8988T (cell line): Measurements from ENCODE around the gene CELSR1.
"Not testable (repeated sequence)": the region's sequence is repeated elsewhere in the genome, so short reads cannot be mapped to it uniquely, and the experiment has no call there.

Experiments
- DNase-seq: peaks from one replicate; pipeline ENCODE4 v3.0.0; 2011

Gene CELSR1

DNA sequence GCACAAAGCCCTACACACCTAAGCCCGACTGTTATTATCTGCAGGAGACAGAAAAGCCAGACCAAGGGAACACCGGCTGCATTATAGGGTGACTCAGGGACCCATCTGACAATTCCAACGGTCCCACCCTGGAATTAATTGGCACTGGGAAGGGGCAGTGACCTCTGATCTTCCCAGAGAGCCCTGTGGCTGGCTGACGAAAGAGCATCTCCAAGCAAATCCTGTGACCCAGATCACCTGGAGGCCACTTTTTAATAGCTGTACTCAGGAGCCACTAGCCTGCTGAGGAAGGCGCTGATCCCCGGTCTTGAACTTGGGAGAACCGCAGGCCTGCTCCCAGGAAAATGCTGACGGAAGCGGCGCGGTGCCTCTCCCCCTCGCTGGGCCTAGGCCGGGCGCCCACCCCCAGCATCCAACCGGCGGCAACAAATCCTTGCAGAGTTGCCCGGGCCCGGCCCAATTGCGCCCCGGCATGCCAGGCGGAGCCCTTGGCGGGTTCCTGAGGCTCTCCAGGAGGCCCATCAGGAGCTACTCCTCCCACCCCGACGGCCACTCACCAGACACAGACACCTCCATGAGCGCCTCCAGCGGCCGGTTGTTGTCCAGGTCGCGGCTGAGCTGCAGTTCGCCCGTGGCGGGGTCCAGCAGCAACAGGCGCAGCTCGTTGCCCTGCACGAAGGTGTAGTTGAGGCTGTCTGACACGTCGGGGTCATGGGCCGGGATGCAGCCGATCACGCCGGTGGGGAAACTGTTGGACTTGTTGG lies 4.2 kb downstream of the CELSR1 start:
- no peak for DNase-seq

DNA sequence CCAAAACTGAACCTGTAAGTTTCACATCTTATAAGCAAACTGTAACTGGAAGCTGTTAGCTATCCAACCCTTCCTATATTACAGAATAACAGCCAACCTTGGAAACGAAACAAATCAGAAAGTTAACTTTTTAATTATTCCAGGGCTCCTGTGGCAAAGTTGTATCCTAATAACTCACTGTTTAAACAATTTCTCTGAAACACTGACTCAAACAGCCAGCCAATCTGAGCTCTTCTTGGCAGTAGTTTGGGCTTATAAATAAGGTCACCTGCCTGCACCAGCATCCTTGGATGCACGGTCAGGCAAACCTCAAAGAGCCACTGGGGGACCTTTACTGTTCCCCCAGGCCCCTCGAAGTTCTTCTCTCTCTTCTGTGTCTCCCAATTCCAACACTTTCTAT lies 5.0 kb downstream of the CELSR1 start:
- no peak for DNase-seq

DNA sequence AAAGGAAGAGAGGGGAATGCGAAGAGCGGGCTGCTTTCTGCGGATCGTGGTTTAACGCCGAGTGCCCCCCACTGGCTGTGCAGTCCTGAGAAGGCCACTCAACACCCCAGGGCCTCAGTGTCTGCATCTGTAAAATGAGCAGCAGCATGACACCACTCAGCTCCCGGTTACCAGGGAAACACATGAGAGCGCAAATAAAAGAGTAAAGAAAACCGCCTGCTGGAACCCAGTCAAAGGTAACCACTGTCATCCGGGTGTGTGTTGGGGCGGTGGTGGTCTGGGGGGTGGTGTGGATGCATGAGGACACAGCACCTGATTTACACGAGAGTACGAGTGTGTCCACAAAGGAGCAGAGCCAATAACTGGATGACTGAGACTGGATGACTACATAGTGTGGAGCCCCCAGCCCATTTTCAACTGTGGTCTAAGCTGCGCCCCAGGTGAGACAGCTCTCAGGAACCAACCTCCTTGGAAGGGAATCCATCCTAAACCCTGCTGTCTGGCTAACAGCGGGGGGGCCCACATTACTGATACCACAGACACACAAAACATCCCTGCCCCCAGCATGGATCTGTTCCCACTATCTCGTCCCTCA lies 5.7 kb downstream of the CELSR1 start:
- no peak for DNase-seq

DNA sequence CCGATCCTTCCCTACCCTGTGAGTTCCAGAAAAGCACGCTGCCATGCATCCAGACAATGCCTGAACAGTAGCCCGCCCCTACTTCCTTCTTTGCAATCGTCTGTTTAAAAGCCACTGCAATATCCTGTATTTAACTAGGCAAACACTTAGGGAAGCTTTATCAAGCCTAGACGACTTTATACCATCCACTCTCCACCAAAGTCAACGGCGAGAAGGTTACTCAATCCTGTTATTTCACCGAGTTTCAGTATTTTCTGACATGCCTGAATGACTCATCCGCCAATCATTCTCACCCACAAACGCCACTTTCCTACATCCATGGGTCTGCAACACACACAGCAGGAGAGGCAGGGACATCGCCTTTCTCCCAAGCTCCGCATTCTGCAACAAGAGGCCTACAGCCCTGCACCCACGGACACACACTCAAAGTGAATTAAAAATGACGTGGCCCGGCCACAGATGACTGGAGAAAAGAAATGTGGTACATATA lies 9.3 kb downstream of the CELSR1 start:
- DNase-seq, result peak; percentile 69

DNA sequence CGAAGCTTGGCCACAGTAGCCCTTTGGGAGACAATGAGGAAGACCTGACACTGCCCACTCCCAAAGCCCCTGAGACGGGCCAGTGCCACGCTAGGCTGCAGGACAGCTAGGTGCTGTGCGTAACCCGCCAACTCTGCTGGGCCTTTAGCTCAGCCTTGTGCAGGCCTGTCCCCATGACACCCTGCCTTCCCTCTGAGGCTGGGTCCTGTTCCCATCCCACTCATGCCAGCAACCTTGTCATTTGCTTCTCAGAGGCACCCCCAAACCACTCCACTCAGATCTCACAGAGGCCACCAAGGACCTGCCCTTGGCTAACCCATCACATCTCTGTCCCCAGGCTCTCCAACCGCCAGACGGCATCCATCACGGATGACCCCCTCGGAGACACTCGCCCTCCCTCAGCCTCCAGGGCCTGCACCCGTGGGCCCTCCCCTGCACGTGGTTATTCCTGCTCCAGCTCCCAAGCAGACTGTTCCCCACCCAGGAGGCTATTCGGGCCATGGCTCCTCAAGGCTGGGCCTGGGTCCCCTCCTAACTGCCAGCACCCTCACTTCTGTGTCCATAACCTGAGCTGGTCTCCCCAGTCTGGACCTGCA lies 11.1 kb downstream of the CELSR1 start:
- DNase-seq, result no peak

DNA sequence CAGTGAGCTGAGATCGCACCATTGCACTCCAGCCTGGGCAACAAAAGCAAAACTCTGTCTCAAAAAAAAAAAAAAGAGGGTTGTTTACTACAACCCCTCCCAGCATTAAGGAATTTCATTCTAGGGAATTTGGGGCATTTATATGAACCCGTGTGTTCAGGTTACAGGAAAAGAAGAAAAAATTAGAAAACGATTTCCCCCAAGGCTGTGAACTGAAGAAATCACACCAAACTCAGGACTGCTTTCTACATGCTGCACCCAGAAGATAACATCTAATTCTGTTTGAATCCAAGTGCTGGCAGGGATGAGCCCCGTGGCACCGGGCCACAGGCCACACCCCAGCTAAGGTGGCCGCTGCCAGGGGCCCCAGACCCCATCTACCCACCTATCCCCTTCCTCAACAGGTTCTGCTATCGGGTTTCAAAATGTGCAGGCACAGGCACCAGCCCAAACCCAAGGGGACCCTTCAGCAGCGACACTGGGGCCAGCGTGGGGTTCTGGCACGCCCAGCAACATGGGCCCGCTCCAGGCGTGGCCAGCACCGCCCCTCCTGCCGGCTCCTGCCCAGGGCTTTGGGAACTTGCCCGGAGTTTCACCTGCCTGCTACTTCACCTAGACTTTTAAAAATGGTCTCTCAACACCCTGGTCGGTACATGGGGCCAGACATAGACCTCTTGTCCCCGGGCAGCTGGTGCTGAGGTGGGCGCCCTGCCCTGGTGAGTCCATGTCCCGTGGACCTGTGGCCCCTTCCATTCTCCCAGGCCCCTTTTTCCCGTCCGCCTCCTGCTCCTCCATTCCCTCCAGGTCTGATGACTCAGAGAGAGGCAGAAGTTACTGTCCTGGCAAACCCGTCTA lies 11.8 kb downstream of the CELSR1 start:
- DNase-seq, result no peak

DNA sequence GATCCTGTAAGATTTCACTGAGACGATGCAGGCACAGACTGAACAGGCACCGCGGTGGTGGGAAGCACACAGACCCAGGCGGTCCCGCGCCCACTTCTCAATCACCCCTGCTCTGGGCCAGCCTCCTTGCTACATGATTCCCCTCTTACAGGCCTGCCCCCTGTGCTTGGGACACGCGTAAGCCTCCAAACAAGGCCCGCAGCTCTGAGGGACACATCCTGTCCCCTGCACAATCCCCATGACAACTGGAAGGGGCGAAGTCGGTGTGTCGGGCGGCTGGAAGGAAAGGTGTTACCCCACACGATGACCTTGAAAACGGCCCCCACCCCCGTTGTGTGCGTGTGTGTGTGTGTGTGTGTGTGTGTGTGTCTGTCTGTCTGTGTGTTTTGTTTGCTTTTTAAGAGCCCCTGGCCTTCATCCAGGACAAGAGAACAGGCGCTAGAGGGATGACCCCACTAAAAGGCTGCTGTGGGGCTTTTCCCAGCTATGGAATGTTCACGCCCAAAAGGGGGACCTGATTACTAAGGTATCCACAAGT lies 13.1 kb downstream of the CELSR1 start:
- DNase-seq, result no peak

DNA sequence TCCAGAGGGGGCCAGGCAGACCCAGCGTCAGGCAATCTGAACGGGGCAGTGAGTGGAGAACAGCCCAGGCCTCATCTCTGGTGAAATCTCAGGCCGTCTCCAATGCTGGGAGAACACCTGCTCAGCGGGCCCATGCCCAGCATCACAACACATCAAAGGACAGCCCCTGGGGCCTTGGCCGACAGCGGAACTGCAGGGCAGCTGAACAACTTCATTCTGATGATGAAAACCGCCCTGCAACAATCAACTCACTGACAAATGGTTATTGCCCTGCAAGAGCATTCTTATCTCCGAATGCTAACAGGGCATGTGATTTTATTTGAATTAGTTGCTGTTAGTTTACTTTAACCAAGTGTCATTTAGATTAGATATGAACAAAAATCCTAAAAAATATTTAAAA lies 14.6 kb downstream of the CELSR1 start:
- no peak for DNase-seq

DNA sequence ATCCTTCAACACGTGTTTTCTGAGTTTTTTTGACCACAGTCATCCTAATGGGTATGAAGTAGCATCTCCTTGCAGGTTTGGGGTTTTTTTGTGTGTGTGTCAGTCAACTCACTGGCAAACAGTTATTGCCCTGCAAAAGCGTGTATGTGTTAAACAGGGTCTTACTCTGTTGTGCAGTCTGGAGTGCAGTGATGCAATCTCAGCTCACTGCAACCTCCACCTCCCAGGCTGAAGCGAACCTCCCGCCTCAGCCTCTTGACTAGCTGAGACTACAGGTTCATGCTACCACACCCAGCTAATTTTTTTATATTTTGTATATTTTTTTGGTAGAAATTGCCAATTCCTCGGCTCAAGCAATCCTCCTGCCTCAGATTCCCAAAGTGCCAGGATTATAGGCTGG lies 15.4 kb downstream of the CELSR1 start:
- no peak for DNase-seq

DNA sequence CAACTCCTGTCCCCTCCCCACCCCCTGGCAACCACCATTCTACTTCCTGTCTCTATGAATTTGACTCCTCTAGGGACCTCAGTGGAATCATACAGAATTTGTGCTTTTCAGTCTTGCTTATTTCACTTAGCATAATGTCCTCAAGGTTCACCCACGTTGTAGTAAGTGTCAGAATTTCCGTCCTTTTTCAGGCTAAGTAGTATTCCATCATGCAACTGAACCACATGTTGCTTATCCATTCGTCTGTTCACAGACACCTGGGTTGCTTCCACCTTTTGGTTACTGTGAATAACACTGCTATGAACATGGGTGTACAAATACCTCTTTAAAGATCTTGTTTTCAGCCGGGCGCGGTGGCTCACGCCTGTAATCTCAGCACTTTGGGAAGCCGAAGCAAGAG lies 16.5 kb downstream of the CELSR1 start:
- no peak for DNase-seq

DNA sequence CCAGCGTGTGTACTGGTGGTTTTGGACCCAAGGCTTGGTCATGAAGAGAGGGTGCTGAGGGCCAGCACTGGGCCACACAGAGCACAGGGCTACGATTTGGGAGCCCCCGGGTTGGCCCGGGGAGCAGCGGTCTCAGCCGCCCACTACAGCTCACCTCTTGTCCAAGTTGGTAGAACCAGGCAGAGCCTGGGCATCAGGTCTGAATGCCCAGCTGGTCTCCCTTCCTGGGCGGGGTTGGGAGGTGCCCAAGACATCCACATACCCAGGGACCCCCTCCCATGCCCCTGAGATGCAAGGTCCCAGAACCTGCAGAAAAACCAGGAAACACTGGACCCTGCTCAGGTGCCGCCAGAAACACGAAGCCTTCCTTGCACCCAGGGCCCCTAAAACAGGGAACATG lies 18.0 kb downstream of the CELSR1 start:
- DNase-seq, result no peak

DNA sequence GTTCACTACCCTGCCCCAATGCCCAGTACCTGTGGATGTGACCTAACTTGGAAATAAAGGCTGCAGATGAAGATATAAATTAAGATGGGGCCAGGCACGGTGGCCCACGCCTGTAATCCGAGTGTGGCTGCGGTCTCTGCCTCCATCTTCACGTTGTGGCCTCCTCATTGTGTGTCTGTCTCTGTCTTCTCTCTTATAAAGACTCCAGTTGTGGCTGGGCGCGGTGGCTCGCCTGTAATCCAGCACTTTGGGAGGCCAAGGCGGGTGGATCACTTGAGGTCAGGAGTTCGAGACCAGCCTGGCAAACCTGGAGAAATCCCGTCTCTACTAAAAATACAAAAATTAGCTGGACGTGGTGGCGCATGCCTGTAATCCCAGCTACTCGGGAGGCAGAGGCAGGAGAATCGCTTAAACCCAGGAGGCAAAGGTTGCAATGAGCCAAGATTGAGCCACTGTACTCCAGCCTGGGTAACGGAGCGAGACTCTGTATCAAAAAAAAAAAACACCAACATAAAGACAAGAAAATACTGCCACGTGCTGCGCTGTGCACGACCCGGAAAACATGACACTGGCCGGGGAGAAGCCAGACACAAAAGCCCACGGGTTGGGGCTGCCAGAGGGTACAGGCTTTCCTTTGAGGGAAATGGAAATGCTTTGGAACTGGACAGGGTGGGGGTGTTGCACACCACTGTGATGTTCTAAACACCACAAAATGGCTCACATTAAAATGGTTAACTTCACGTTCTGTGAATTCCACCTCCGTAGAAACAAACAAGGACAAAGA lies 18.7 kb downstream of the CELSR1 start:
- no peak for DNase-seq

DNA sequence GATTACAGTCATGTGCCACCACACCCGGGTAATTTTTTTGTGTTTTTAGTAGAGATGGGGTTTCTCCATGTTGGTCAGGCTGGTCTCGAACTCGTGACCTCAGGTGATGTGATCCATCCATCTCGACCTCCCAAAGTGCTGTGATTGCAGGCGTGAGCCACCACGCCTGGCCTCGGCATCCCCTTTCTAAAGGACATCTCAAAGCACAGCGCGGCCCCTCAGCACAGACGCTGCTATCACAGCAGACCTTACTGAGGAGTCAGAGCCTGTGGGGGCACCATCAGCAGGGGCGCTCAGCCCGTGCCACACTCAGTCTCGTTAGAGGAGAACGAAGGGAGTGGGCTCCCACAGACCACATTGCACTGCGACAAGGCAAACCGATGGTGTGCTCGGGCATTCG lies 19.4 kb downstream of the CELSR1 start:
- no peak for DNase-seq

DNA sequence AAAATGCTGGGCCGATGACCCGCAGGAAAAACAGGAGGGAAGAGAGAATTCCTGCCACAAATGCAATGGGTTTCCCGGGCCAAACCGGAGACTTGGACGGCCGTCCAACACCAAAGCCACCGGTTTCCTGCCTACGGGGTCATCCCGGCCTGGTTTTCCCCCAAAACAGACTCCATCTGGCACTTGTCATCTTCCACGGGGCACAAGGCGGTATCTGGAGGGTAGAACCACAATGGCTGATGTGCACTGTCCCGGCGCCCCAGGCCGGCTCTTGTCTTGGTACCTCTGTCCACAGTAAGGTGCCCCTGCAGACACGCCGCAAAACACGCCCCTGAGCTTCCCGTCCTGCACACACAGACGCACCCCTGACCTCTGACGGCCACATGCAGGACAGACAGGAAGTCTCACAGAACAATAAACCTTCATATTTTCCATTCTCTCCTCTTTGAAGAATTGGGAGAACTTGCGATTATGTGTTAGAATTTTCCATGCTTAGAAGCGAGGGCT lies 20.1 kb downstream of the CELSR1 start:
- DNase-seq, result no peak

DNA sequence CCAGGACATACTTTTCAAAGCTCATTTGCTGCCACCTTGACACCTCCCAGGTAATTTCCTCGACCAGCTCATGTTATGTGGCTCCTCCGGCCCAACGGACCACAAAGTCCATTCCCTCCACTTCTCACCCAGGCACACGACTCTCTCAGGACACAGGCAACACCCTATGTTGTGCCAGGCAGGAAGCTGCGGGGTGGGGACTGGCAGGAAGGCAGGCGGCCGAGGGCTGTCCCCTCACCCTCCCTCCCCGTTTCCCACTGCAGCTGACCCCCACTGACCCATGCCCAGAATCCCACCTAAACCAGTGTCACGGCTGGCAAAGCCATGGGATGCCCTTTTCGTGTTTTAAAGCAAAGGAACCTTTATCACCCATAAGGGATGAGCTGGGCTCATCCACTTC lies 20.8 kb downstream of the CELSR1 start:
- no peak for DNase-seq

DNA sequence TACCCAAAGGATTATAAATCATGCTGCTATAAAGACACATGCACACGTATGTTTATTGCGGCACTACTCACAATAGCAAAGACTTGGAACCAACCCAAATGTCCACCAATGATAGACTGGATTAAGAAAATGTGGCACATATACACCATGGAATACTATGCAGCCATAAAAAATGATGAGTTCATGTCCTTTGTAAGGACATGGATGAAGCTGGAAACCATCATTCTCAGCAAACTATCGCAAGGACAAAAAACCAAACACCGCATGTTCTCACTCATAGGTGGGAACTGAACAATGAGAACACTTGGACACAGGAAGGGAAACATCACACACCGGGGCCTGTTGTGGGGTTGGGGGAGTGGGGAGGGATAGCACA lies 21.3 kb downstream of the CELSR1 start:
- DNase-seq, result not testable (repeated sequence)

DNA sequence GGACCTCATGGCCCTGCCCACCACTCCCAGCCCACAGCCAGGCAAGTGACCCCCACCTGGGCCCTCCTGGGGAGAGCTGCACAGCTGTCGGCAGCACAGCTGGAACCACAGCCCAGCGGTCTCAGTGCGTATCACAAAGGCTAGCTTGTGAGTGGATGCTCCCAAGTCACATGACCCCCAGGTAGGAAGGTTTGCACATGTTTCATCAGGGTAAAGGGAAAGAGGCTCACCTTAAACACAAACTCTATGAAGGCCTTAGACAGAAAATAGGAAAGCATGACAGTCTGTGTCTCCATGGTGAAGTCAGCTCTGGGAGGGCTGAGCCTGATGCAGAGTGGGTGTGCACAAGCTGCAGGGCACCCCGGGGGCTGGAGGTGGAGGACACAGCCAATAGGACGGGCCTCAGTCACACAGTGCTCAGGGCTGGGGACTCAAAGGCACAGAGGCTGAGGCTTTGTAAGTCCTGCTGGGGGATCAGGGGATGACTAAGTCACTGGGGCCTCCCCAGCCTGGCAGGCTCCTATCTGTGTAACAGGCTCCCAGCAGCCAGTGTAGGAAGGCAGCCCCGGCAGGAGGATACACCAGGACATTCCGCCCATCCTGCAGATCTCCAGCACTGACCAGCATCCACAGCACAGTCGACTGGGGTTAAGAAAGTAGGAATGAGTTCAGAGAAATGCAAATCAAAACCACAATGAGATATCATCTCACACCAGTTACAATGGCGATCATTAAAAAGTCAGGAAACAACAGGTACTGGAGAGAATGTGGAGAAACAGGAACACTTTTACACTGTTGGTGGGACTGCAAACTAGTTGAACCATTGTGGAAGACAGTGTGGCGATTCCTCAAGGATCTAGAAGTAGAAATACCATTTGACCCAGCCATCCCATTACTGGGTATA lies 22.0 kb downstream of the CELSR1 start:
- DNase-seq, result no peak

DNA sequence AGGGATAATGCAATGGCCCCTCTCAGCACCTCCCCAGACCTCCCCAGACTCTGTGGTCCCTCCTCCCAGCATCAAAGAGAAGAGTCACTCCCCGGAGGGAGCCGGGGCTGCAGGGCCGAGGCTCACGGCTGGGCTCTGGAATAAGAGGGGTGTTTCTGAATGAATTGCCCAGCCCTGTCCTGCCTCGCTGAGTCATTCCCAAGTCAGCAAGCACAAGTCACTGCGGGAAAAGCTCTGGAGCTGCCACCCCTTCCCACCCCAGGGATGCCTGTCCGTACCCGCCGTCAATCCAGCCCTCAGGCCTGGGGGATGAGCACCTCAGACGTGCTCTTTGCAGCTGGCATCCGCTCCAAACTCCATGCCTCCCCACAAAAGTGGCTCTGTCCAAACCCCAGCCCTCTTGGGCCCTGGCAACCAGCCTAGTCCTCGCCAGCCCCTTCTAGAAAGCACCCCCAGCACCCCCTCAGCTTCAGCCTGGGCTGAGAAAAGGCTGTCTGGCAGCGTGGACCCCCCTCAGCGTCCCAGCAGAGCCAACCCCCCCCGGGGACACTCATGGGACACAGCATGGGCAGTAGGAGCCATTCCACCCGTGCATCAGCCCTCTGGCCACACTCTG lies 22.7 kb downstream of the CELSR1 start:
- DNase-seq, result no peak

DNA sequence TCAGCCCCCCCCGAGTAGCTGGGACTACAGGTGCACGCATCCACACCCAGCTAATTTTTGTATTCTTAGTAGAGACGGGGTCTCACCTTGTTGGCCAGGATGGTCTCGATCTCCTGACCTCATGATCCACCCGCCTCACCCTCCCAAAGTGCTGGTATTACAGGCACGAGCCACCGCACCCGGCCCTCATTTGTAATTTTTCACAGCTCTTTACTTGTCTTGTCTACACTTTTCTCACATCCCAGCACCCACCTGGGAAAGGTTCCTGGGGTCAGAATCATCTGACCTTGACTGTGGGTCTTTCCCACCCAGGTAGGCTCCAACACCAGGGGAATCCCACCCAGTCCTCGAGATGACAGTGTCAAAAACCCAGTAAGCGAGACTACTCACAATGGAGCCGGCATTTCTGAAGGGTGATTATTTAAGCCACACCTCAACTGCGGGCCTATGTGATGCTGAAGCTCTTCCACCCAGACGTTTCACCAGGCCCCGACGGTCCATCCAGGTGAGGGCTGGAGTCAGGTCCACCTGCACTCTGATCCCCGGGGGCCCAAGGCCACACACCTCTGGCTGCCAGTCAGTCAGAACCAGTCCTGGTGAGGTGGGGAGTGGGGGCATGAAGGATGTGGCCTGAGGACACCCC lies 23.4 kb downstream of the CELSR1 start:
- DNase-seq, result no peak

DNA sequence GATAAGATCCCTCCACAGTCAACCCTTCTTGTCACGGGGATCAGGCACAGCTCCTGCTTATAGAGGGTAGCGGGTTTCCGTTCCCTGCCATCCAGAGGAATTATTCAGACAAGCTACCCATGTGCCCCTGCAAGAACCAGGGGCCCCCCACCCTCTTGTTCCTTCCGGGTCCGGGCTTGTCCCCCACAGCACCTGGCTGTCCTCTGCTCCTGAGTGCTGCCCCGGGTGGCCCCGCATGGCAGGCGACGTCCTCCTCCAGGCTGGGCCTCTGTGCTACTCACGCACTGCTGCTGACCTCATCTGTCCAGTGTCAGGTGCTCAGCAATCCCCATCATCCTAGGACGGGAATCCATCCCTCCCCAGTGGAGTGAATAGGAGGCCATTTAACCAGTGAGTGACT lies 24.7 kb downstream of the CELSR1 start:
- DNase-seq, result no peak
